SU-DHL-6 (cell line): ENCODE measurements around the gene STK32C.

Source experiments
- EZH2phosphoT487 ChIP-seq: fragments of 200-600 bp; sonication (generic), shearing (Covaris generic); conservative IDR thresholded peaks from 2 replicates; pipeline ENCODE4 v1.6.1; 2018; ENCODE audit warnings: mild to moderate bottlenecking, antibody characterized with exemption, low read length, moderate library complexity, mixed read lengths
- TF ChIP-seq, protein P1 (sequence below): fragments of 200-600 bp; sonication (generic); IDR thresholded peaks from one replicate; pipeline ENCODE4 v1.5.1; 2017; ENCODE audit warnings: antibody characterized with exemption, mild to moderate bottlenecking, low read length, moderate library complexity; ENCODE audit not compliant: insufficient read depth, poor library complexity, severe bottlenecking

DNA sequence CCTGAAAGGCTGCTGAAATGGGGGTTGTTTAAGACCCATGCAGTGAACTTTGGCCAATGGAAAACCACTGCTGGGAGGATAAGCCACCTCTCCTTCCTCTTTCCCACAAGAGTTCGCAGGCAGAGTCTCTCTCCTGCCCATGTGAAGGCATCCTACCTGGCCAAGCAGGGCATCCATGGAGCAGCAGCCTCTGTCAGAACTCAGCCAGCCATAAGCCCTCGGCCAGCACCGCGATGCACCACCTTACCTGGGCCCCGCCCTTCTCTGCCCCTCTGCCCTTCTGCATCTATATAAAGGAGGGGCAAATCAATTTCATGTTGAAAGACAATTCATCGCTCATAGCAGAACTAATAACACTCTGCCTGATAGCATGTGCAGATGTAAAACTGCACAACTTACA, 6.1 kb upstream of the STK32C start:
- TF ChIP-seq, protein P1, sequence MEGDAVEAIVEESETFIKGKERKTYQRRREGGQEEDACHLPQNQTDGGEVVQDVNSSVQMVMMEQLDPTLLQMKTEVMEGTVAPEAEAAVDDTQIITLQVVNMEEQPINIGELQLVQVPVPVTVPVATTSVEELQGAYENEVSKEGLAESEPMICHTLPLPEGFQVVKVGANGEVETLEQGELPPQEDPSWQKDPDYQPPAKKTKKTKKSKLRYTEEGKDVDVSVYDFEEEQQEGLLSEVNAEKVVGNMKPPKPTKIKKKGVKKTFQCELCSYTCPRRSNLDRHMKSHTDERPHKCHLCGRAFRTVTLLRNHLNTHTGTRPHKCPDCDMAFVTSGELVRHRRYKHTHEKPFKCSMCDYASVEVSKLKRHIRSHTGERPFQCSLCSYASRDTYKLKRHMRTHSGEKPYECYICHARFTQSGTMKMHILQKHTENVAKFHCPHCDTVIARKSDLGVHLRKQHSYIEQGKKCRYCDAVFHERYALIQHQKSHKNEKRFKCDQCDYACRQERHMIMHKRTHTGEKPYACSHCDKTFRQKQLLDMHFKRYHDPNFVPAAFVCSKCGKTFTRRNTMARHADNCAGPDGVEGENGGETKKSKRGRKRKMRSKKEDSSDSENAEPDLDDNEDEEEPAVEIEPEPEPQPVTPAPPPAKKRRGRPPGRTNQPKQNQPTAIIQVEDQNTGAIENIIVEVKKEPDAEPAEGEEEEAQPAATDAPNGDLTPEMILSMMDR = no peak
- no peak for TF ChIP-seq EZH2phosphoT487
